HCT116 (cell line): ENCODE data around the gene CHST11. TPM values are rescaled to one million over a fixed set of nuclear protein-coding genes. Genes with fewer than 3 reads are reported as not detected.

Experiments
- ATAC-seq: fragments of 200-7000 bp; cut with Tn5 transposase; 2 replicates; pipeline ENCODE4 v1.9.1; 2020; ENCODE audit warnings: mild to moderate bottlenecking, moderate library complexity
- BruUV-seq: library from RNA; stranded (reverse); fragments of 400-500 nt; replicated peaks from 2 replicates; lab custom pipeline; 2021; lab: Mats Ljungman, UMichigan
- CTCF ChIA-PET: fragments of 300-600 bp; sonication (Branson Sonifier 250); formaldehyde crosslinking; loops from one replicate; lab custom pipeline; 2021; ENCODE audit warnings: antibody characterized with exemption; lab: Charles Lee
- POLR2A ChIA-PET: fragments of 300-600, 350-600 bp; sonication (Branson Sonifier 250); formaldehyde crosslinking; loops from one replicate; lab custom pipeline; 2021; ENCODE audit warnings: antibody characterized with exemption; lab: Charles Lee
- RAD21 ChIA-PET, 2 experiments: fragments of 300-600 bp; sonication (Branson Sonifier 250); formaldehyde crosslinking; loops; one replicate each; lab custom pipeline; 2023; ENCODE audit warnings: low total read pairs in 2 of 2; ENCODE audit not compliant: uncharacterized antibody in 2 of 2, unreplicated experiment in 2 of 2, low non-redundant PET in 1 of 2; lab: Charles Lee
- DNase-seq: peaks from one replicate; pipeline ENCODE4 v3.0.0-alpha.2; 2010; ENCODE audit warnings: low read depth, low spot score
- H2AFZ ChIP-seq: fragments of 200-600 bp; shearing (Covaris generic), sonication (generic); 2 replicates; pipeline ENCODE4 v1.6.1; 2017; ENCODE audit warnings: low read depth, mixed run types, mixed read lengths, antibody characterized with exemption, low read length; ENCODE audit not compliant: poor library complexity, severe bottlenecking
- H3K27ac ChIP-seq: 2 replicates; pipeline ENCODE4 v1.5.1; 2012; ENCODE audit warnings: low read depth, low read length
- H3K27me3 ChIP-seq: fragments of 200-600 bp; sonication (generic); 2 replicates; pipeline ENCODE4 v1.6.1; 2016; ENCODE audit warnings: mixed run types, low read length, mixed read lengths; ENCODE audit not compliant: insufficient read depth
- H3K36me3 ChIP-seq, 2 experiments: fragments of 200-500 bp in 1 of 2; fragments of 200-600 bp in 1 of 2; sonication (Bioruptor generic) in 1 of 2; sonication (generic) in 1 of 2; 2 replicates each; pipeline versions ENCODE4 v1.5.1 to v1.6.1; 2014 to 2016; ENCODE audit warnings: low read length in 2 of 2, inconsistent platforms in 1 of 2, mixed read lengths in 1 of 2, mixed run types in 1 of 2; ENCODE audit not compliant: insufficient read depth in 2 of 2, control insufficient read depth in 1 of 2
- H3K4me1 ChIP-seq, 2 experiments: fragments of 200-600 bp in 1 of 2; sonication (generic) in 1 of 2; 2 replicates each; pipeline versions ENCODE4 v1.5.1 to v1.6.1; 2012 to 2017; ENCODE audit warnings: low read length in 2 of 2, inconsistent platforms in 1 of 2, mild to moderate bottlenecking in 1 of 2, mixed read lengths in 1 of 2, mixed run types in 1 of 2, moderate library complexity in 1 of 2; ENCODE audit not compliant: insufficient read depth in 2 of 2, control insufficient read depth in 1 of 2
- H3K4me2 ChIP-seq: fragments of 200-600 bp; sonication (generic); 2 replicates; pipeline ENCODE4 v1.6.1; 2017; ENCODE audit warnings: mixed run types, low read length, mixed read lengths
- H3K4me3 ChIP-seq, 2 experiments: fragments of 200-600 bp in 1 of 2; sonication (generic) in 1 of 2; replicated peaks in 1 of 2; 2 replicates each; pipeline ENCODE4 v1.5.1; 2011 to 2016; ENCODE audit warnings: low read length in 2 of 2, control low read depth in 1 of 2, low read depth in 1 of 2, mild to moderate bottlenecking in 1 of 2, mixed read lengths in 1 of 2, mixed run types in 1 of 2
- H3K79me2 ChIP-seq: fragments of 200-600 bp; sonication (generic); 2 replicates; pipeline ENCODE4 v1.6.1; 2017; ENCODE audit warnings: mild to moderate bottlenecking, mixed run types, low read length, moderate library complexity, mixed read lengths; ENCODE audit not compliant: insufficient read depth
- H3K9ac ChIP-seq: fragments of 200-600 bp; sonication (generic); 2 replicates; pipeline ENCODE4 v1.6.1; 2016; ENCODE audit warnings: low read length, mixed read lengths
- H3K9me2 ChIP-seq: fragments of 200-600 bp; sonication (generic), shearing (Covaris generic); 2 replicates; pipeline ENCODE4 v1.6.1; 2017; ENCODE audit warnings: mixed run types, mild to moderate bottlenecking, moderate library complexity; ENCODE audit not compliant: insufficient read depth
- H3K9me3 ChIP-seq, 2 experiments: fragments of 200-500 bp in 1 of 2; fragments of 200-600 bp in 1 of 2; sonication (Bioruptor generic) in 1 of 2; sonication (generic) in 1 of 2; 2 replicates each; pipeline ENCODE4 v1.6.1; 2014 to 2017; ENCODE audit warnings: low read length in 2 of 2, mixed read lengths in 2 of 2, inconsistent platforms in 1 of 2, low read depth in 1 of 2, mild to moderate bottlenecking in 1 of 2, mixed run types in 1 of 2, moderate library complexity in 1 of 2; ENCODE audit not compliant: control insufficient read depth in 1 of 2, insufficient read depth in 1 of 2
- H4K20me1 ChIP-seq: fragments of 200-600 bp; sonication (generic), shearing (Covaris generic); 2 replicates; pipeline ENCODE4 v1.6.1; 2017; ENCODE audit warnings: mixed run types, mild to moderate bottlenecking, moderate library complexity; ENCODE audit not compliant: insufficient read depth
- JUND ChIP-seq: IDR thresholded peaks from 2 replicates; pipeline ENCODE4 v1.6.1; 2012
- POLR2AphosphoS5 ChIP-seq: IDR thresholded peaks from 2 replicates; pipeline ENCODE4 v1.6.1; 2011; ENCODE audit warnings: mild to moderate bottlenecking, low read depth, low read length, moderate library complexity
- YY1 ChIP-seq: IDR thresholded peaks from 2 replicates; pipeline ENCODE4 v1.6.1; 2011; ENCODE audit warnings: low read length, low read depth, moderate library complexity, mild to moderate bottlenecking; ENCODE audit not compliant: insufficient replicate concordance; ENCODE audit errors: extremely low read depth
- ZNF274 ChIP-seq: fragments of 200-500 bp; sonication (Bioruptor generic); IDR thresholded peaks from 2 replicates; pipeline ENCODE4 v1.6.1; 2014; ENCODE audit warnings: mild to moderate bottlenecking, low read depth, low read length, inconsistent platforms
- intact Hi-C: fragments of 100-400 bp; cut with micrococcal nuclease; formaldehyde crosslinking; loops from 2 replicates; pipeline ENCODE4 v1.10.0; 2022
- total RNA-seq: library from RNA; stranded (reverse); gene quantifications from one replicate; pipeline ENCODE4 v1.2.1, GENCODE V29; 2021; ENCODE audit not compliant: unreplicated experiment
- TF ChIP-seq, protein P1 (sequence below): IDR thresholded peaks from 2 replicates; pipeline ENCODE4 v1.6.1; 2012
- TF ChIP-seq, protein P2 (sequence below): IDR thresholded peaks from 2 replicates; pipeline ENCODE4 v1.6.1; 2012
- TF ChIP-seq, protein P3 (sequence below): IDR thresholded peaks from 2 replicates; pipeline ENCODE4 v1.6.1; 2012; ENCODE audit warnings: low read depth

The CHST11 gene
- total RNA-seq, 1 experiment from 2014 or later: 10.1 TPM

DNA sequence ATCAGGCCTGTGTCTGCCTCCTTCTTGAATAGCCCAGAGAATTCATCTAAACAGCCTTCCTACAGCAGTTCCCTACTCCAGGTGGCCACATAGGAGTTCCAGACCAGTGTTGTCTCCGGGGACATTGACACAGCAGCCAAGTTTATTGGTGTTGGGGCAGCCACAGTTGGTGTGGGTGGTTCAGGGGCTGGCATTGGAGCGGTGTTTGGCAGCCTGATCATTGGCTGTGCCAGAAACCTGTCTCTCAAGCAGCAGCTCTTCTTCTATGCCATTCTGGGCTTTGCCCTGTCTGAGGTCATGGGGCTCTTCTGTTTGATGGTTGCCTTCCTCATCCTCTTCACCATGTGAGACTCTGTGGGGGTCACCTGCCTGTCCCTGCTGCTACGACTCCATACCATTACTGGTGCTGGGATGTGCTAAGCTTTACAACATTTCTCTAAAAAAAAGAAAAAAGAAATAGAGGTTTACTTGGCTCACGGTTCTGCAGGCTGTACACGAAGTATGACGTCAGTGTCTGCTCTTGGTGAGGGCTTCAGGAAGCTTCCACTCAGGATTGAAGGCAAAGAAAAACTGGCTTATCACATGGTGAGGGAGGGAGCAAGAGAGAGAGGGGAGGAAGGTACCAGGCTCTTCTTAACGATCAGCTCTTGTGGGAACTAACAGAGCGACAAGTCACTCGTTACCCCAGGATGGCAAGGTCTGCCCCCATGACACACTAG, 57.5 kb downstream of the CHST11 start:
- no peaks in the 10 kb centered on the region for H3K9me2 ChIP-seq
- ATAC-seq (no peak), DNase-seq (no peak)
- H2AFZ ChIP-seq: no peak overlapping the region
- H4K20me1 ChIP-seq: no peaks in the 10 kb centered on the region
- H3K79me2 ChIP-seq: no peaks in the 10 kb centered on the region
- POLR2A ChIA-PET: no interaction called here
- TF ChIP-seq, protein P1, sequence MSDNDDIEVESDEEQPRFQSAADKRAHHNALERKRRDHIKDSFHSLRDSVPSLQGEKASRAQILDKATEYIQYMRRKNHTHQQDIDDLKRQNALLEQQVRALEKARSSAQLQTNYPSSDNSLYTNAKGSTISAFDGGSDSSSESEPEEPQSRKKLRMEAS: no peak
- TF ChIP-seq, protein P2, sequence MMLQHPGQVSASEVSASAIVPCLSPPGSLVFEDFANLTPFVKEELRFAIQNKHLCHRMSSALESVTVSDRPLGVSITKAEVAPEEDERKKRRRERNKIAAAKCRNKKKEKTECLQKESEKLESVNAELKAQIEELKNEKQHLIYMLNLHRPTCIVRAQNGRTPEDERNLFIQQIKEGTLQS: no peak
- no peak for TF ChIP-seq YY1
- RAD21 ChIA-PET: no interaction called here
- no peak overlapping the region for H3K9ac ChIP-seq
- no peaks in the 10 kb centered on the region for H3K27me3 ChIP-seq
- no peak overlapping the region for H3K4me2 ChIP-seq
- no peak overlapping the region for H3K27ac ChIP-seq
- BruUV-seq: no TSS peak
- intact Hi-C loops: no loop called here
- CTCF ChIA-PET: no interaction called here
- 0 out of 4 replicates have a peak, but pooled peaks cover 0 to 3% of the 10 kb centered on the region in 2 experiments for H3K4me1 ChIP-seq
- H3K36me3 ChIP-seq: no peaks in the 10 kb centered on the region
- no peaks in the 10 kb centered on the region for H3K9me3 ChIP-seq
- H3K4me3 ChIP-seq: no peak overlapping the region

DNA sequence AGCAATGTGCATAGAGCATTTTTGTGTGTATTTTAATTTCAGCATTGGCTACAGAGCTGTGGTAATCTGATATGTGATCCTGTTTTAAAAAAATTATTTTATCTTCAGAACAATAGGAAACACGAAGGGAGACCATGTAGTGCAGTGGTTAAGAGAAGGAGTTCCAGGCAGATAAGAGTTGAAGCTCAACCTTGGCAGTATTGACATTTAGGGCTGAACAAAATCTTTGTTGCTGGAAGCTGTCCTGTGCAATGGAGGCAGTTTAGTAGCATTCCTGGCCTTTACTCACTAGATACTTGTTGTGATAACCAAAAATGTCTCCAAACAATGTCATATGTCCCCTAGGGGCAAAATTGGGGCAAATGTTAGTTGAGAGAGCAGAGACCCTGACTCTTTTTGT, 59.2 kb downstream of the CHST11 start:
- intact Hi-C loops: no loop called here
- H3K9ac ChIP-seq: no peak overlapping the region
- no peaks in the 10 kb centered on the region for H3K9me2 ChIP-seq
- no peak overlapping the region for H3K4me3 ChIP-seq
- ChIA-PET CTCF (no interaction called here), POLR2A (no interaction called here), RAD21 (no interaction called here)
- TF ChIP-seq ZNF274 (no peak), JUND (no peak), POLR2AphosphoS5 (no peak)
- TF ChIP-seq, protein P2: no peak
- TF ChIP-seq, protein P3, sequence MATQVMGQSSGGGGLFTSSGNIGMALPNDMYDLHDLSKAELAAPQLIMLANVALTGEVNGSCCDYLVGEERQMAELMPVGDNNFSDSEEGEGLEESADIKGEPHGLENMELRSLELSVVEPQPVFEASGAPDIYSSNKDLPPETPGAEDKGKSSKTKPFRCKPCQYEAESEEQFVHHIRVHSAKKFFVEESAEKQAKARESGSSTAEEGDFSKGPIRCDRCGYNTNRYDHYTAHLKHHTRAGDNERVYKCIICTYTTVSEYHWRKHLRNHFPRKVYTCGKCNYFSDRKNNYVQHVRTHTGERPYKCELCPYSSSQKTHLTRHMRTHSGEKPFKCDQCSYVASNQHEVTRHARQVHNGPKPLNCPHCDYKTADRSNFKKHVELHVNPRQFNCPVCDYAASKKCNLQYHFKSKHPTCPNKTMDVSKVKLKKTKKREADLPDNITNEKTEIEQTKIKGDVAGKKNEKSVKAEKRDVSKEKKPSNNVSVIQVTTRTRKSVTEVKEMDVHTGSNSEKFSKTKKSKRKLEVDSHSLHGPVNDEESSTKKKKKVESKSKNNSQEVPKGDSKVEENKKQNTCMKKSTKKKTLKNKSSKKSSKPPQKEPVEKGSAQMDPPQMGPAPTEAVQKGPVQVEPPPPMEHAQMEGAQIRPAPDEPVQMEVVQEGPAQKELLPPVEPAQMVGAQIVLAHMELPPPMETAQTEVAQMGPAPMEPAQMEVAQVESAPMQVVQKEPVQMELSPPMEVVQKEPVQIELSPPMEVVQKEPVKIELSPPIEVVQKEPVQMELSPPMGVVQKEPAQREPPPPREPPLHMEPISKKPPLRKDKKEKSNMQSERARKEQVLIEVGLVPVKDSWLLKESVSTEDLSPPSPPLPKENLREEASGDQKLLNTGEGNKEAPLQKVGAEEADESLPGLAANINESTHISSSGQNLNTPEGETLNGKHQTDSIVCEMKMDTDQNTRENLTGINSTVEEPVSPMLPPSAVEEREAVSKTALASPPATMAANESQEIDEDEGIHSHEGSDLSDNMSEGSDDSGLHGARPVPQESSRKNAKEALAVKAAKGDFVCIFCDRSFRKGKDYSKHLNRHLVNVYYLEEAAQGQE: no peak
- ATAC-seq: no peak
- H3K4me1 ChIP-seq: 0 out of 4 replicates have a peak, but pooled peaks cover 0 to 3% of the 10 kb centered on the region in 2 experiments
- no peak overlapping the region for H2AFZ ChIP-seq
- no peak for DNase-seq
- no peaks in the 10 kb centered on the region for H3K27me3 ChIP-seq
- no peaks in the 10 kb centered on the region for H3K36me3 ChIP-seq
- H4K20me1 ChIP-seq: no peaks in the 10 kb centered on the region
- BruUV-seq: no TSS peak
- no peak overlapping the region for H3K27ac ChIP-seq
- no peaks in the 10 kb centered on the region for H3K79me2 ChIP-seq
- H3K4me2 ChIP-seq: no peak overlapping the region
- no peaks in the 10 kb centered on the region for H3K9me3 ChIP-seq
